ENCODE results near the gene MPDU1.
"Not testable (repeated sequence)": the region's sequence is repeated elsewhere in the genome, so short reads cannot be mapped to it uniquely, and the experiment has no call there.

The MPDU1 gene

DNA sequence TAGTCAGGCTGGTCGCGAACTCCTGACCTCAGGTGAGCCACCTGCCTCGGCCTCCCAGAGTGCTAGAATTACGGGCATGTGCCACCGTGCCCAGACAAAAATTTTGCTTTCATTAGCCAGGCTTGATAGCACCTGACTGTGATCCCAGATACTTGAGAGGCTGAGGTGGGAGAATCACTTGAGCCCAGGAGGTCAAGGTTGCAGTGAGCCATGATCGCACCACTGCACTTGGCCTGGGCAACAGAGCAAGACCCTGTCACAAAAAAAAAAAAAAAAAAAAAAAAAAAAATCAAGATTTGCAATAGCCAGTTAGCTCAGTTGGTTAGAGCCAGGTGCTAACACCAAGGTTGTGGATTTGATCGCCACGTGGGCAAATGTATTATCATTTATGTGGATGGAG, 37.2 kb downstream of the MPDU1 start:
- no peak for DNase-seq

DNA sequence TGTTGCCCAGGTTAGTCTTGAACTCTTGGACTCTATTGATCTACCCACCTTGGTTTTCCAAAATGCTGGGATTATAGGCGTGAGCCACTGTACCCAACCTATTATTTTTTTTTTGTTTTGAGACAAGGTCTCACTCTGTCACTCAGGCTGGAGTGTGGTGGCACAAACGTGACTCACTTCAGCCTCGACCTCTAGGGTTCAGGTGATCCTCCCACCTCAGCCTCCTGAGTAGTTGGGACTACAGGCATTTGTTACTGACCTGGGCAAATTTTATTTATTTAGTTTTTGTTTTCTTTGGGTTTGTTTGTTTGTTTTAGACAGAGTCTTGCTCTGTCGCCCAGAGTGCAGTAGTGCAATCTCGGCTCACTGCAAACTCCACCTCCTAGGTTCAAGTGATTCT, 40.0 kb downstream of the MPDU1 start:
- no peak for DNase-seq

DNA sequence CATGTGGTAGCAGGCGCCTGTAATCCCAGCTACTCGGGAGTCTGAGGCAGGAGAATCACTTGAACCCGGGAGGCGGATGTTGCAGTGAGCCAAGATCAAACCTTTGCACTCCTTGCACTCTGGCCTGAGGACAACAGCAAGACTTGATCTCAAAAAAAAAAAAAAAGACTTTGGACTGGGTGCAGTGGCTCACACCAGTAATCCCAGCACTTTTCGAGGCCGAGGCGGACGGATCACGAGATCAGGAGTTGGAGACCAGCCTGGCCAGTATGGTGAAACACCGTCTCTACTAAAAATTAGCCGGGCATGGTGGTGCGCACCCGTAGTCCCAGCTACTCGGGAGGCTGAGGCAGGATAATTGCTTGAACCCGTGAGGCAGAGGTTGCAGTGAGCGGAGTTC, 42.1 kb downstream of the MPDU1 start:
- not testable (repeated sequence) for DNase-seq

DNA sequence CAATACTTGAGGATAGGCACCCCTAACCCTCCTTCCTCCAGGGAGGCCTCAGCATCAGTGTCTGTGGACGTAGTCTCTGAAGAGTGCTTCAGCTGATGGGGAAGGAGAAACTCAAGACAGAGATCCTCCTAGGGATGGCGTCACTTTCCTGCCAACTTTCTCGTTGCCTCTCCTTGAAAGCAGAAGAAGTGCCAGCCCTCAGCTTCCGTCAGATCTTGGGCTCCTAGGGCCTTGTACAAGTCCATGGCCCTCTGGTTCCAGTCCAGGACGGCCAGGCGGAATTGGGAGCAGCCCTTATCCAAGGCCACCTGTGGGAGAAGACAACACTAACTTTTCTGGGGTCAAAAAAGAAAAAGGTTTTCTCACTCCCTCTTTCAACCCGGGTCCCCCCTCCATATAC, 42.7 kb downstream of the MPDU1 start:
- no peak for DNase-seq

GRCh38 chr17:7626956-7627249, 43.3 kb downstream of the MPDU1 start:
- no peak for DNase-seq

DNA sequence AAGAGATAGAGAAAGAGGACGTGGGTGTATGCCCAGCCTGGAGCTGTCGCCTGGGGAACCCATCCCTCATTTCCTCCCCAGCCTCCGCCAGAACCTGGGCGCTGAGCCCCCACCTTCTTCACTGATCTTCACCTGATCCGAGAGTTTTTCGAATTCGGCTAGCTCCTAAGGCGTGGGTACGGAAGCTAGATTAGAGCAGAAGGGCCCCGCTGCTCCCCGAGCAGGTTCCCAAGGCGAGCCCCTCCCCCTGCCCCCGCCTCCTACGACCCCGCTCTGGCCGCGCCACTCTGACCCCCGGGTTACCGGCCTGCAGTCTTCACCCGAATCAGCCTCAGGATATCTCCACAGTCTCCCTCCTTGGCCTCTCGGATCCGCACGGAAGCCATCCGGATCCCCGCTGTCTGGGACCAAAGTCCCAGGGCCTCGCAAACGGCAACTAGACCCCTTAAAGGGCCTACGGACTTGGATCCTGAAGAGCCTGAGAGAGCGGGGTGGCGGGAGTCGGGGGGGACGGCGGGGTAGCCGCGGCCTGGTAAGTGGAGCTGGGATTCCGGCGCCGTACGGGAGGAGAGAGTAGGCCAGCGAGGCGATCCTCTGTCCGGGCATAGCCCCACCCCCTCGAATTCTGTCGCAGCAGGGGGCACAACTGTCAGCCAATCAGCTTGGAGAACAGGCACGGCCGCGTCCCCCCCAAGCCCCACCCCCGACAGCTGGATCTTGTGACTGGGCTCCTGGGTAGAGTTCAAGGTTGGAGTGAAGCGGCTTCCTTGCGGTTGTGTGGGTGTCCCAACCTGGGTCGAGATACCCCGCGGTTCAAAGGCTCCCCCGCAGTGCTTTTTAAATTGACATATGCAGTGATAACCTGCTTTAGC, 43.8 kb downstream of the MPDU1 start, which contains the start of gene SAT2:
Gene SAT2 (minus strand): TSS at position 572 of the 872 bp plus-strand sequence. CDS start 186 bp downstream, at position 386.
- peak; percentile 58 for DNase-seq

GRCh38 chr17:7629939-7630571, 46.4 kb downstream of the MPDU1 start, which contains the start of gene SHBG:
Gene SHBG (plus strand): TSS chr17:7630135. CDS start chr17:7630173, 38 bp downstream.
- no peak for DNase-seq

DNA sequence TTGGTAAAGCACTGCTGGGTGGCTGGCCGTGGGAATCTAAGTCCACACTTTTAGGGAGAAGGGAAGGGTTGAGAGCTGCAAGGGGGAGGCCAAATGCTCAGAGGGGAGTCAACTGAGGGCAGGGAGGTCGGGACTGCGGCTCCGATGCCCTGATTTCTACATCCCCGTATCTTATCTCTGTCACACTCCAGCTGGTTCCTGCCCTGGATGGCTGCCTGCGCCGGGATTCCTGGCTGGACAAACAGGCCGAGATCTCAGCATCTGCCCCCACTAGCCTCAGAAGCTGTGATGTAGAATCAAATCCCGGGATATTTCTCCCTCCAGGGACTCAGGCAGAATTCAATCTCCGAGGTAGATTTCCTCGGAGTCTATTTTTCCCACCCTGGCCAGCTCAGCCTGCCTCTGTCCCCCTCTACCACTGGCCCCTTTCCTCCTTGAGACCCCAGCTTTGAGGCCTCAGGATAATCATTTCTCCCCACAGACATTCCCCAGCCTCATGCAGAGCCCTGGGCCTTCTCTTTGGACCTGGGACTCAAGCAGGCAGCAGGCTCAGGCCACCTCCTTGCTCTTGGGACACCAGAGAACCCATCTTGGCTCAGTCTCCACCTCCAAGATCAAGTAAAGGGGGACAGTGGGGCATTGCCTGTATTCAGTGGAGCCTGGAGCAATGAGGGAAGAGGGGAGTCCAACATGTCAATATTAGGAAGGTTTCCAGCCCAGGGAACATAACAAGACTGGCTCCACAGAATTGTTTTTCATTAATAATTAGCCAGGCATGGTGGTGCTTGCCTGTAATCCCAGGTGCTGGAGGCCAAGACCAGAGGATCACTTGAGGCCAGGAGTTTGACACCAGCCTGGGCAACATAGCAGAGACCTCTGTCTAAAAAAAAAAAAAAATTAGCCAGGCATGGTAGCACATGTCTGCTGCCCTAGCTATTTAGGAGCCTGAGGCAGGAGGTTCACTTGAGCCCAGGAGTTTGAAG, 48.0 kb downstream of the MPDU1 start:
- no peak for DNase-seq

GRCh38 chr17:7632492-7632894, 48.8 kb downstream of the MPDU1 start:
- DNase-seq, result no peak

- no peak for DNase-seq
These were observed 49.4 kb downstream of the MPDU1 start for GRCh38 chr17:7633093-7633492.

DNA sequence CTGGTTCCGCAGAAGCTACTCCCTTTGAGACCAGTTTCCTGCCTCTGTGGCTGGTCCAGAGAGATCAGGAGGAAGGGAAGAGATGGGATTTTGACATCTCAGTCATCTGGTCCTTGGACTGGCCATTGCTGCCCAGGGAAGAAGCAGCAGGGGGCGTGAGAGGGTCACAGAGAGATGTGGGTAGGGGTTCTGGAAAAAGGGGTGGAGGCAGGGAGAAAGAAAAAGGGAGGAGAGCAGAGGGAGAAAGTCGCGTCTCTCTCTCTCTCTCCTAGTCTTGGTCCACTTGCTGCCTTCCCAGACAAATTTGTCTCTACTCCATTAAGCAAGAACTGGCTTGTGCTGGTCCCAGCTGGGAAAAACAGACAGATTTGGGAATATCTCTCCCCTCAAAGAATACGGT, 50.7 kb downstream of the MPDU1 start:
- DNase-seq, result no peak

- no peak for DNase-seq
These were observed 52.5 kb downstream of the MPDU1 start for GRCh38 chr17:7636163-7636562.

Measured in NCI-H2227 treated with DMSO at 0.1 percent for 48 hours (cell line).